ENCODE results near the gene IL18R1.

The IL18R1 gene

DNA sequence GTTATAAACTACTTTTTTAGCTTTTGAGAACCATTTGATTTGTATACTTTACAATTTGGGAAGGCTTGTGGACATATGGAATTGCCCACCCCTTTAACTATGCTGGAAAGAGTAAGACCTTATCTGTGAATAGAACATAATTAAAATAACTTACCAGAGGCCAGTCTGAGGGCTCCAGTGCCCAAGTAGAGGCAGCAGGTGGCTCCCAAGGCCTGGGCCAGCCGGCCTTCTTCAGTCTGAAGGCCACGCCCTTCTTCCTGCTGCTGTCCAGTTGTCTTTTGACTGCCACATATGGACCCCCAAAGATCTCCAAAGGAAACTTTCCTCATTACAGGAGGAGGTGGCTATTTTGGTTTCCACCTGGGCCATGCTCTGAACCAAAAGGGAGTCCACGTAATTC lies 55.4 kb downstream of the IL18R1 start:
- Histone ChIP-seq H2AFZ (ENCODE audit: low read depth, low read length, severe bottlenecking) (no peak overlapping the region), H3K27ac (ENCODE audit: low read depth, low read length) (no peak overlapping the region), H3K9me2 (replicated peaks; ENCODE audit: insufficient read depth, low read length) (no peaks in the 10 kb centered on the region), H3F3A (ENCODE audit: insufficient read depth) (no peaks in the 10 kb centered on the region), H3K9me3 (ENCODE audit: insufficient read depth, low read length) (peaks cover 15% of the 10 kb centered on the region; the same call in 1 of the 2 replicates), H3K9ac (ENCODE audit: low read length) (no peak overlapping the region), H3K4me3 (ENCODE audit: insufficient read depth, low read length, poor library complexity, severe bottlenecking) (no peak overlapping the region), H3K79me2 (ENCODE audit: insufficient read depth, low read length) (no peaks in the 10 kb centered on the region), H3K27me3 (ENCODE audit: low read length) (no peaks in the 10 kb centered on the region), H3K36me3 (ENCODE audit: low read length) (no peaks in the 10 kb centered on the region), H4K20me1 (ENCODE audit: low read depth, low read length) (no peaks in the 10 kb centered on the region), H3K4me2 (ENCODE audit: low read depth, low read length, poor library complexity, severe bottlenecking) (no peak overlapping the region)
- TF ChIP-seq CTCF (IDR thresholded peaks at IDR 0.05; ENCODE audit: insufficient read depth, low read length, poor library complexity, severe bottlenecking) (no peak), EZH2phosphoT487 (conservative IDR thresholded peaks at IDR 0.05; ENCODE audit: low read length) (no peak)

DNA sequence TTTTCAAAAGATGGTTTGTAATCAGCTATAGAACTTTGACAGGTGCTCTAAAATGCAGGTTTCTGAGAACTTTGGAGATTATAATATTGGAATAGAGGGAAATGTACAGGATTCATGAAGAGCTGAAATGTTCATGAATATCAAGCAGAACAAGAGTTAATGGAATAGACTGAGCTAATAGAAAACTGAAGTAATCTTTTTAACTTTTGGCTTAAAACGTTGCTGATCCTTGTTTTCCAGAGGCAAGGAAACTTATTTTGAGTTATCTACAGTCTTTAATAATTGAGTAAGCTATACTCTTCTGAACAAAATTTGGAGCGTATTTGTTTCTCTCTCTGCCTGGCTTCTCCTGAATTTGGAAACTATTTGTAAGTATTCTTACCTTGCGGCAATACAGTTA lies 56.6 kb downstream of the IL18R1 start:
- Histone ChIP-seq H3K9me2 (replicated peaks; ENCODE audit: insufficient read depth, low read length) (no peaks in the 10 kb centered on the region), H2AFZ (ENCODE audit: low read depth, low read length, severe bottlenecking) (no peak overlapping the region), H3K36me3 (ENCODE audit: low read length) (no peaks in the 10 kb centered on the region), H3K79me2 (ENCODE audit: insufficient read depth, low read length) (no peaks in the 10 kb centered on the region), H3K27me3 (ENCODE audit: low read length) (no peaks in the 10 kb centered on the region), H3F3A (ENCODE audit: insufficient read depth) (no peaks in the 10 kb centered on the region), H3K9ac (ENCODE audit: low read length) (no peak overlapping the region), H3K4me2 (ENCODE audit: low read depth, low read length, poor library complexity, severe bottlenecking) (no peak overlapping the region), H3K9me3 (ENCODE audit: insufficient read depth, low read length) (peaks cover 15% of the 10 kb centered on the region; the same call in 1 of the 2 replicates), H3K27ac (ENCODE audit: low read depth, low read length) (no peak overlapping the region), H4K20me1 (ENCODE audit: low read depth, low read length) (no peaks in the 10 kb centered on the region), H3K4me3 (ENCODE audit: insufficient read depth, low read length, poor library complexity, severe bottlenecking) (no peak overlapping the region)
- TF ChIP-seq CTCF (IDR thresholded peaks at IDR 0.05; ENCODE audit: insufficient read depth, low read length, poor library complexity, severe bottlenecking): no peak
- TF ChIP-seq EZH2phosphoT487 (conservative IDR thresholded peaks at IDR 0.05; ENCODE audit: low read length): no peak

- Histone ChIP-seq H3K27me3 (ENCODE audit: low read length) (no peaks in the 10 kb centered on the region), H3K9me2 (replicated peaks; ENCODE audit: insufficient read depth, low read length) (no peaks in the 10 kb centered on the region), H4K20me1 (ENCODE audit: low read depth, low read length) (no peaks in the 10 kb centered on the region), H3K36me3 (ENCODE audit: low read length) (no peaks in the 10 kb centered on the region), H3K4me2 (ENCODE audit: low read depth, low read length, poor library complexity, severe bottlenecking) (no peak overlapping the region), H2AFZ (ENCODE audit: low read depth, low read length, severe bottlenecking) (no peak overlapping the region), H3K9me3 (ENCODE audit: insufficient read depth, low read length) (no peaks in the 10 kb centered on the region), H3K27ac (ENCODE audit: low read depth, low read length) (no peak overlapping the region), H3K4me3 (ENCODE audit: insufficient read depth, low read length, poor library complexity, severe bottlenecking) (no peak overlapping the region), H3K79me2 (ENCODE audit: insufficient read depth, low read length) (no peaks in the 10 kb centered on the region), H3F3A (ENCODE audit: insufficient read depth) (no peaks in the 10 kb centered on the region), H3K9ac (ENCODE audit: low read length) (no peak overlapping the region)
- TF ChIP-seq CTCF (IDR thresholded peaks at IDR 0.05; ENCODE audit: insufficient read depth, low read length, poor library complexity, severe bottlenecking): no peak
- no peak for TF ChIP-seq EZH2phosphoT487 (conservative IDR thresholded peaks at IDR 0.05; ENCODE audit: low read length)
Observed at GRCh38 chr2:102417946-102418345, 62.4 kb downstream of the IL18R1 start.
